Tibial artery (tissue), 4 donors: ENCODE data around the gene DCAF15.
"Not testable (repeated sequence)": the region's sequence is repeated elsewhere in the genome, so short reads cannot be mapped to it uniquely, and the experiment has no call there.

Experiments
- DNase-seq, 2 donors: peaks; one replicate each; pipeline ENCODE4 v3.0.0-alpha.2; 2019
- H3K27ac ChIP-seq, 2 donors: fragments of 200-600 bp; sonication (generic) in 1 of 2; 1 replicate in 1 of 2; 2 replicates in 1 of 2; pipeline ENCODE4 v1.5.1; 2018 to 2019; ENCODE audit warnings: mild to moderate bottlenecking in 1 of 2
- H3K27me3 ChIP-seq, 2 donors: fragments of 200-600 bp; sonication (generic) in 1 of 2; one replicate each; pipeline versions ENCODE4 v1.5.1 to v1.6.0; 2016 to 2019
- H3K36me3 ChIP-seq, 3 donors: fragments of 200-600 bp; sonication (generic) in 2 of 3; one replicate each; pipeline ENCODE4 v1.5.1; 2016 to 2019; ENCODE audit warnings: mild to moderate bottlenecking in 2 of 3
- H3K4me1 ChIP-seq, 4 donors: fragments of 200-600 bp; sonication (generic) in 2 of 4; 1 replicate in 3 of 4; 2 replicates in 1 of 4; pipeline ENCODE4 v1.5.1; 2016 to 2019
- H3K4me3 ChIP-seq, 2 donors: fragments of 200-600 bp; sonication (generic) in 1 of 2; 1 replicate in 1 of 2; 2 replicates in 1 of 2; pipeline ENCODE4 v1.5.1; 2018 to 2019; ENCODE audit warnings: mild to moderate bottlenecking in 2 of 2
- H3K9me3 ChIP-seq, 3 donors: fragments of 200-600 bp; sonication (generic) in 1 of 3; one replicate each; pipeline ENCODE4 v1.5.1; 2016 to 2019
- intact Hi-C: fragments of 100-400 bp; cut with DNase I; formaldehyde crosslinking; loops from one replicate; pipeline ENCODE4 v1.15.0; 2023; ENCODE audit warnings: low total_unique reads
- TF ChIP-seq, protein P1 (sequence below), 2 experiments: fragments of 200-600 bp in 1 of 2; fragments of 450-650 bp in 1 of 2; IDR thresholded peaks; one replicate each; pipeline ENCODE4 v1.5.1; 2017 to 2019; ENCODE audit warnings: antibody characterized with exemption in 2 of 2, mild to moderate bottlenecking in 1 of 2, moderate library complexity in 1 of 2

DCAF15 gene

DNA sequence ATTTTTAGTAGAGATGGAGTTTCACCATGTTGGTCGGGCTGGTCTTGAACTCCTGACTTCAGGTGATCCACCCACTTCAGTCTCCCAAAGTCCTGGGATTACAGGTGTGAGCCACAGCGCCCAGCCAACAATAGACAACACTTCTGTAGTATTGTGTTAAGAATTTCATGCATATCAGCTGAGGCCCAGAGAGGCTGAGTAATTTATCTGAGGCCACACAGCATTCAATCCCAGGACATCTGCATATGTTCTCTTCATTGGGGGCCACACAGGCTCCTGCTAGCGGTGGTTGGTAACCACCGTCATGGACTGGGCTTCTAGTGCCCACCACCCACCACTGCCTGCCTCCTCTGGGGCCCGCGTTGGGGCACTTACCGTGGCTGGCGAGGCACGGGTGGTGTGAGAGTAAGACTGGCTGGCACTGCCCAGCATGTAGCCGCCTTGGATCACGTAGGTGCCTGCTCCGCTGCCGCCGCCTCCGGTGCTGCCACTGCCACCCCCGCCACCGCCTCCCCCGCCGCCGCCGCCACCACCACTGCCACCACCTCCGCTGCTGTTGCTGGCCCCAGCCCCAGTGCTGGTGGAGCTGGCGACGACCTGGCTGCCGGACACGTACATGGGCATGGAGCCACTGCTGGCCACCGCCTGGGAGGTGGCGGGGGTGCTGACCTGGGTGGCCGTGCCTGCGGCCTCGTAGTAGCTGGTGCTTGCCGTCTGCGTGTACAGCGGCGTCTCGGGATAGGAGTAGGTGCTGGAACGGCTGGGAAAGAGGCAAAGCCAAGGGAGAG is 20.3 kb downstream of the DCAF15 start:
- H3K36me3 ChIP-seq = peaks cover 22 to 82% (median 46%) of the 10 kb centered on the region in 3 donors

DNA sequence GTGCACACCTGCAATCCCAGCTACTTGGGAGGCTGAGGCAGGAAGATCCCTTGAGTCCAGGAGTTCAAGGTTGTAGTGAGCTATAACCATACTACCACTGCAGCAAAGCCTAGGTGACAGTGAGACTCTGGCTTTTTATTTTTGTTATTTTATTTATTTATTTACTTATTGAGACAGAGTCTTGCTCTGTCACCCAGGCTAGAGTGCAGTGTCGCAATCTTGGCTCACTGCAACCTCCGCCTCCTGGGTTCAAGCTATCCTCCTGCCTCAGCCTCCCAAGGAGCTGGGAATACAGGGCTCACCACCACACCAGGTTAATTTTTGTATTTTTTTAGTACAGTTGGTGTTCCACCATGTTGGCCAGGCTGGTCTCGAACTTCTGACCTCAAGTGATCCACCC is 21.2 kb downstream of the DCAF15 start:
- not testable (repeated sequence) for H3K27me3 ChIP-seq
- Histone ChIP-seq H3K4me1 (peaks cover 0 to 19% (median 9%) of the 10 kb centered on the region in 4 donors), H3K36me3 (peaks cover 19 to 72% (median 37%) of the 10 kb centered on the region in 3 donors)

More for the DNA sequence above, 20.3 kb downstream of the DCAF15 start:
- DNase-seq = no peak
- H3K4me1 ChIP-seq = peaks cover 0 to 10% (median 2%) of the 10 kb centered on the region in 4 donors
- H3K27me3 ChIP-seq = no peaks in the 10 kb centered on the region
- TF ChIP-seq, protein P1, sequence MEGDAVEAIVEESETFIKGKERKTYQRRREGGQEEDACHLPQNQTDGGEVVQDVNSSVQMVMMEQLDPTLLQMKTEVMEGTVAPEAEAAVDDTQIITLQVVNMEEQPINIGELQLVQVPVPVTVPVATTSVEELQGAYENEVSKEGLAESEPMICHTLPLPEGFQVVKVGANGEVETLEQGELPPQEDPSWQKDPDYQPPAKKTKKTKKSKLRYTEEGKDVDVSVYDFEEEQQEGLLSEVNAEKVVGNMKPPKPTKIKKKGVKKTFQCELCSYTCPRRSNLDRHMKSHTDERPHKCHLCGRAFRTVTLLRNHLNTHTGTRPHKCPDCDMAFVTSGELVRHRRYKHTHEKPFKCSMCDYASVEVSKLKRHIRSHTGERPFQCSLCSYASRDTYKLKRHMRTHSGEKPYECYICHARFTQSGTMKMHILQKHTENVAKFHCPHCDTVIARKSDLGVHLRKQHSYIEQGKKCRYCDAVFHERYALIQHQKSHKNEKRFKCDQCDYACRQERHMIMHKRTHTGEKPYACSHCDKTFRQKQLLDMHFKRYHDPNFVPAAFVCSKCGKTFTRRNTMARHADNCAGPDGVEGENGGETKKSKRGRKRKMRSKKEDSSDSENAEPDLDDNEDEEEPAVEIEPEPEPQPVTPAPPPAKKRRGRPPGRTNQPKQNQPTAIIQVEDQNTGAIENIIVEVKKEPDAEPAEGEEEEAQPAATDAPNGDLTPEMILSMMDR (IDR thresholded peaks at IDR 0.05) = no peak
- no peak overlapping the region for H3K4me3 ChIP-seq
- intact Hi-C loops = no loop called here
- no peak overlapping the region for H3K27ac ChIP-seq
- H3K9me3 ChIP-seq = no peaks in the 10 kb centered on the region

DNA sequence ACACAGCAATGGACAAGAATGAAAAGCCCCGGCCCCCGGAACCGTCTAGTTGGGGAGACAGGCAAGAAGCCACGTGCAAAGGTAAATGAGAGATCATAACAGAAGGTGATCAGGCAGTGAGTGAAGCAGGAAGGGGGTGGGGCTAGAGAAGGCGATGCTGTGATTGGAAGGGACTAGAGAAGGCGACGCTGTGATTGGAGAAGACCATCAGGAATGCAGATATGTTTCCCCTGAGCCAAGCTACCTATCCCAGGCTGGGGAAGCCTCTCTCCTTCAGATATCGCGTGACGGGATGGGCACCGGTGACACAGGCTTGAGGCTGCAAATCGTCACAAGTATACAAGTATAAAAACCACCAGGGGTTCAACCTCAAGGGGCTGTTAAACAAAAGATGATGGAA is 21.8 kb downstream of the DCAF15 start:
- Histone ChIP-seq H3K9me3 (no peaks in the 10 kb centered on the region), H3K27ac (no peak overlapping the region), H3K36me3 (peaks cover 13 to 66% (median 31%) of the 10 kb centered on the region in 3 donors), H3K27me3 (no peaks in the 10 kb centered on the region), H3K4me1 (peaks cover 0 to 23% (median 12%) of the 10 kb centered on the region in 4 donors), H3K4me3 (no peak overlapping the region)
- TF ChIP-seq, protein P1 (IDR thresholded peaks at IDR 0.05) = no peak
- no peak for DNase-seq
- intact Hi-C loops = no loop called here

More for the DNA sequence above, 21.2 kb downstream of the DCAF15 start:
- DNase-seq, H3K4me3 ChIP-seq, H3K9me3 ChIP-seq, intact Hi-C loops, H3K27ac ChIP-seq: not testable (repeated sequence)

DNA sequence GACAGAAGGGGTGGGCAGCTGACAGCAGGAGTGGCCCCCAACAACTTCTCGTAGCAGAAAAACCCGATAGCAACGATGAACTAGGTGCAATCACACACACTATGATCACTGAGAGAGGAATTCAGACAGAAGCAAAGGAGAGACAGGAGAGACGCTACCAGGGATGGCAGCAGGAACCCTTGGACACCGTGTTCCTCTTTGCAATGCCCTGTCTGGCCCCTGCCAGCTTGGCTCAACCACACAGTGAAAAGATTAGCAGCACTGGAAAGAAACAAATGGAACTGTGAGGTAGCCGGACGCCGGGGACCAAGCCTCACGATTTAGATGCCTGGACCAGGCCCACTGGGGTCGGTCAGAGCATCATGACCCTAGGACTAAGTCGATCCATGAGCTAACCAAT is 23.6 kb downstream of the DCAF15 start:
- Histone ChIP-seq H3K4me3 (no peak overlapping the region), H3K27me3 (no peaks in the 10 kb centered on the region), H3K36me3 (peaks cover 6 to 52% (median 21%) of the 10 kb centered on the region in 3 donors), H3K27ac (peak overlapping the region; percentile 5 to 73), H3K4me1 (peaks cover 0 to 30% (median 19%) of the 10 kb centered on the region in 4 donors), H3K9me3 (no peaks in the 10 kb centered on the region)
- intact Hi-C loops = no loop called here
- no peak for DNase-seq
- TF ChIP-seq, protein P1 (IDR thresholded peaks at IDR 0.05) = no peak

DNA sequence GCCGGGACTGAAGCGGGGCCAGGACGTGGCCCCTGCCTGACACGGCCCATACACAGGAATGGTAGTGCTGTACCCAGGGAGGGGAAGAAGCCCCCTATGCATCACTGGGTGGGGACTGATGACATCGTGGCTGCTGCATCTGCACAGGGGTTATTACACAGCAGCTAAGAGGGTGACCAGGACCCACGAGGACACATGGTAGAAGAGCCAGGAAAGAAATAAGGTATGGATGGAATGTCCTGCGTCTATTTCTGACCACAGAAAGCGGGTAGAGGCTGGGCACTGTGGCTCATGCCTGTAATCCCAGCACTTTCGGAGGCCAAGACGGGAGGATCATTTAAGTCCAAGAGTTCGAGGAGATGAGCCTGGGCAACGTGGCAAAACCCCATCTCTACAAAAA is 24.1 kb downstream of the DCAF15 start:
- H3K27ac ChIP-seq = peak overlapping the region; percentile 5 to 73
- intact Hi-C loops = no loop called here

DNA sequence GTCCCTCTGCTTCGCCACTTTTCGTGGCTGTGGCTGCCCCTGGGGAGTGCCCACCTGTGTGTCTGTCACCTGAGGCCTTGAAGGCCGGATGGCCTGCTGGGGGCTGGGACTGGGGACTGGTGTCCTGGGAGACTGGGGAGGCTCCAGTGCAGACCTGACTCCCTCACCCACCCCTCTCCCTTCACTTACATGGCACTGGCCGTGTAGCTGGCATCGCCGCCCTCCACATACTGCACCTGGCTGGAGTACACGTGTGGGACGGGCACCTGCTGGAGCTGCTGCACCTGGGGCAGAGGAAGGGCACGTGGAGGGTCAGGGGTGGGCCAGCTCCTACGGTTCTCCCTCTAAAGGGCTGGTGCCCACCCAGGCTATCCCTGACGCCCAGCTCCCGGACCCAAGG is 25.5 kb downstream of the DCAF15 start:
- H3K27ac ChIP-seq = peak overlapping the region; percentile 73 to 76
- intact Hi-C loops = no loop called here

More for the DNA sequence above, 24.1 kb downstream of the DCAF15 start:
- H3K36me3 ChIP-seq = peaks cover under 1 to 49% (median 18%) of the 10 kb centered on the region in 3 donors
- TF ChIP-seq, protein P1 (IDR thresholded peaks at IDR 0.05) = no peak
- H3K4me1 ChIP-seq = peaks cover 0 to 30% (median 19%) of the 10 kb centered on the region in 4 donors
- H3K9me3 ChIP-seq = no peaks in the 10 kb centered on the region
- H3K4me3 ChIP-seq = no peak overlapping the region
- DNase-seq = no peak
- H3K27me3 ChIP-seq = no peaks in the 10 kb centered on the region

More for the DNA sequence above, 25.5 kb downstream of the DCAF15 start:
- peaks cover 0 to 47% (median 9%) of the 10 kb centered on the region in 3 donors for H3K36me3 ChIP-seq
- H3K9me3 ChIP-seq = no peaks in the 10 kb centered on the region
- H3K4me1 ChIP-seq = peaks cover 0 to 30% (median 19%) of the 10 kb centered on the region in 4 donors
- H3K27me3 ChIP-seq = no peaks in the 10 kb centered on the region
- no peak for DNase-seq
- TF ChIP-seq, protein P1 (IDR thresholded peaks at IDR 0.05) = no peak
- peak overlapping the region; percentile 54 to 63 for H3K4me3 ChIP-seq
